HG03135 (cell line): ENCODE measurements around the gene IL4R.
"Not testable (repeated sequence)": the region's sequence is repeated elsewhere in the genome, so short reads cannot be mapped to it uniquely, and the experiment has no call there.

Experiments used
- ATAC-seq: cut with Tn5 transposase; IDR thresholded peaks from one replicate; pipeline ENCODE4 v1.9.1; 2021; ENCODE audit warnings: mild to moderate bottlenecking, moderate library complexity; ENCODE audit not compliant: unreplicated experiment

IL4R gene

DNA sequence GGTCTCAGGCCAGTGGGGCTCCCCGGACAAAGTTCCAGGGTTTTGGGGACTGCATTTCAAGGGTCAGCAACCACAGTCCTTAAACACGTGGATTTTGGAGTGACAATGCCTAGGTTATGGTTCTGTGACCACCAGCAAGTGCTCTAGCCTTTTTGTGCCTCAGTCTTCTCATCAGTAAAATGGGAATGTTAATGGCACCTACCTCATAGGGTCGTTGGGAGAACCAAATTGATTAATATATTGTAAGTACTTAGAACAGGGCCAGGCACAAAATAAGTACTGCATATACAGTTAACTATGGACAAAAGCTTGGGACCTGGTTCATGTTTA lies 13.8 kb downstream of the IL4R start:
- no peak for ATAC-seq

DNA sequence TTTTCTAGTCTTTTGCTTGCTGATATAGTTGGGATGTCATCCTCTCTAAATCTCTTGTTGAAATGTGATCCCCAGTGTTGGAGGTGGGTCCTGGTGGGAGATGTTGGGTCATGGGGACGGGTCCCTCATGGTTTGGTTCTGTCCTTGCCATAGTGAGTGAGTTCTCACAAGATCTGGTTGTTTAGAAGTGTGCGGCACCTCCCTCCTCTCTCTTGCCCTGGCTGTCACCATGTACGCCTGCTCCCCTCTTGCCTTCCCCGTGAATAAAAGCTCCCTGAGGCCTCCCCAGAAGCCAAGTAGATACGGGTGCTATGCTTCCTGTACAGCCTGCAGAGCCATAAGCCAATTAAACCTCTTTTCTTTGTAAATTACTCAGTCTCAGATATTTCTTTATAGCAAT lies 15.2 kb downstream of the IL4R start:
- ATAC-seq, result no peak

DNA sequence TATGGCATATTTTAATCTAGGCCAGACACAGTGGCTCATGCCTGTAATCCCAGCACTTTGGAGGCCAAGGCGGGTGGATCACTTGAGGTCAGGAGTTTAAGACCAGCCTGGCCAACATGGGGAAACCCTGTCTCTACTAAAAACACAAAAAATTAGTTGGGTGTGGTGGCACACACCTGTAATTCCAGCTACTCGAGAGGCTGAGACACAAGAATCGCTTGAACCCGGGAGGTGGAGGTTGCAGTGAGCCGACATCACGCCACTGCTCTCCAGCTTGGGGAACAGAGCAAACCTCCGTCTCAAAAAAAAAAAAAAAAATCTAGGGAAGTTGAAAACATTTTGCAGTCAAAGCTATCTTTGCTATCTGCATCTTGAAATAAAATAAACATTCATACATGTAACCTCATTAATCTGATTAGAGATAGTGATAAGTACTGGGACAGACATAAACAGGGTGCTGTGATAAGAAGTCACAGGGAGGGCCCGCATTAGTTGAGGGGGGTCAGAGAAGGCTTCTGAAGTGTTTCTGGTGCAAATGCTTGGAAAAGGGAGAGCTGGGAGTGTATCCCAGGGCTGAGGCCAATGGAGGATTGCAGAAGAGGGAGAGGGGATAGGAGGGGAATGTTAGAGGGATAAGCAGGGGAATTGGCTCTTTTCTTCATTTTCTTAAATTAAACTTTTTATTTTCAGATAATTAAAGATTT lies 15.8 kb downstream of the IL4R start:
- not testable (repeated sequence) for ATAC-seq

- no peak for ATAC-seq
Observed at GRCh38 chr16:27330542-27330941, 16.8 kb downstream of the IL4R start.

GRCh38 chr16:27332105-27332504 lies 18.3 kb downstream of the IL4R start:
- ATAC-seq, result no peak

DNA sequence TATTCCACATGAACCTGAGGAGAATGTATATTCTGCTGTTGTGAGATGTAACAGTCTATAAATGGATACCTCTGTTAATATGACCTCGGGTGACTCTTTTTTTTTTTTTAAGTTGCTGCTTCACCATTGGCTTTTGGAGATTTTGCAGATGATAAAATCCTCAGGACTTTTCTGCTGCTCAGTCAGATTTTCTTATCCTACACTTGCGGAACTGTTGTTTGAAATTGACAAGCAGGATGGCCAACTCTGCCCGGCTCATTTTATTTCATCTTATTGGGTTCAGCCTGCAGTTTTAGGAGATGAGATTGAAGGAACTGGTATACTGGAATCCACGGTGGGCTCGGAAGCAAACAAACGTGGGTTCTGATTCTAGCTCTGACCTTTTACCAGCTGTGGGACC lies 19.3 kb downstream of the IL4R start:
- ATAC-seq, result no peak

- ATAC-seq, result no peak
Observed at GRCh38 chr16:27333549-27333948, 19.8 kb downstream of the IL4R start.

DNA sequence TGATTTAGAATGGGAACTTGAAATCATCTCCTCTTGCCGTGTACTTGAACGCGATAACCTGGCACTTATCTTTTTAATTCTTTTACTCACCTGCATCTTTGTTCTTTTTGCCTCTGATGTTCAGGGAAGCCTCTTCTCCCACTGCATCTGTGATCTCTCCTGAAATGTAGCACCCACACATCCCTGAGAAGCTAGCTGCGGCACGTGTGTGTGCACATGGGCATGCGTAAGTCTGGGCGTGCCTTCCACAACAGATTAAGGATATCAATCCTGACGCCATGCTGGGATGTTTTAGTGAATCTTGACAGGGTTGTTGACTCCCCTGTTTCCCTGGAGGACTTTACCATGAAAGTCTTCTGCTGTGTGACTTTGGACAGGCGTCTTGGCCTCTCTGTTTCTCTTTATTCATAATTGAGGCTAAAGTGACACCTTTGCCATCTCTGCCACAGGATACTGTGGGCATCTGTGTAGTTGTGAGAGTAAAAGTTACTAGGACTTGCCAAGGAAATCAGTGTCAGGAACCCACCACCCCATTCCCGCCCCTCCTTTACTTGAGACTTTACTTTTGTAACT lies 20.5 kb downstream of the IL4R start:
- ATAC-seq, result no peak

DNA sequence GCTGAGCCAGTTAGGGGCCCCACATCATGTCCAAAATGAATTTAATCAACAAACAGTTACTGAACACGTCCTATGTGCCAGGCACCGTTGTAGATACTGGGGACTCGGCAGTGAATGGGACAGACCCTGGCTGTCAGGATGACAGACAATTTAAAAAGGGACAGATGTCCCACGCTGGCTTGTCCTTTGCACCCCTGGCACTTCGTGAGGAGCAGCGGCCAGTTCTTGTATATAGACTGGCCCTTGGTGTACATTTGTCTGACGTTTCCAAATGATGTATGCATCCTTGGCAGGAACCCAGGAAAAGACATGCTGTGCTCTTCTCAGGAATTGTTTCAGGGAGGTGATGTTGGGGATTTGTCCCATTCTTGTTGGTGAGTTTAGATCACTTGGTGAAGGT lies 21.1 kb downstream of the IL4R start:
- ATAC-seq, result no peak

DNA sequence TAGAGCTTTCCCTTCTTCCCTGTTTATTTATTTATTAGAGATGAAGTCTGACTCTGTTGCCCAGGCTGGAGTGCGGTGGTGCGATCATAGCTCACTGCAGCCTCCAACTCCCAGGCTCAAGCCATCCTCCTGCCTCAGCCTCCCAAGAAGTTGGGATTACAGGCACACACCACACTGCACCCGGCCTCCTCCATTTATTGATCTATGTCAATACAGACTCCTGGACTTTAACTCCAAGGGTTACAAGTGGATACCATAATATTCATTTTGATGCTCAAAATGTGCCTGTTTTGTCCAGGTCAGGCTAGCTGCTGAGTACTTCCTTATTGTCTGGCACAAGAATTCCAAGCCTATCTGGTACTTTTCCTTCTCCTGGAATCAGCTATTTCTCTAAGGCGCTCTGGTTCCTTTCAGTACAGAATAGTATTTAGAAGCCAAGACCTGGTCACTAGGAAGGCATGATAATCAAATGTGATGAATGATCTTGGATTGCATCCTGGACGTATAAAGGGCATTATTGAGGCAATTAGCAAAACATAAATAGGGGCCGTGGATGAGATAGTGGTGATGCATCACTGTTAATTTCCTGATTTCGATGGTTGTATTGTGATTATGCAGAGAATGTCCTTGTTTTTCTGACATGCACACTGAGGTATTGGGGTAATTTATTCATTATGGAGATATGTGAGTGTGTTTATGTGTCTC lies 21.7 kb downstream of the IL4R start:
- ATAC-seq, result no peak

GRCh38 chr16:27337024-27337423 lies 23.2 kb downstream of the IL4R start:
- ATAC-seq, result no peak

- ATAC-seq, result no peak
Observed at GRCh38 chr16:27339180-27339579, 25.4 kb downstream of the IL4R start.

DNA sequence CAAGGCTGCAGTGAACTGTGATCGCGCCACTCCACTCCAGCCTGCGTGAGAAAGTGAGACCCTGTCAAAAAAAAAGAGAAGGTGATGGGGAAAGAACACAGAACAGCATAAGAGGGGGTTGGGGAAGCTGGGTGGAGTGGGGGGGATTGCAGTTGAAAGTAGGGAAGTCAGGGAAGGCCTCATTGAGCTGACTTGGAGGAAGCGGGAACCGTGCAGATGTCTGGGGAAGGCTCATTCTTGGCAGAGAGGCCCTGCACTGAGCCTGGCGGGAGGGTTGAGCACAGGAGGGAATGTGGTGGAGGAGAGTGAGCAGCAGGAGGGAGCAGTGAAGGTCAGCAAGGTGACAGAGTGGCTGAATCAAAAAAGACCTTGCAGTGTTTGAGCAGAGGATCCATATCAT lies 26.9 kb downstream of the IL4R start:
- no peak for ATAC-seq

GRCh38 chr16:27341549-27341948 lies 27.8 kb downstream of the IL4R start:
- ATAC-seq, result no peak

GRCh38 chr16:27341971-27342370 lies 28.2 kb downstream of the IL4R start:
- no peak for ATAC-seq

DNA sequence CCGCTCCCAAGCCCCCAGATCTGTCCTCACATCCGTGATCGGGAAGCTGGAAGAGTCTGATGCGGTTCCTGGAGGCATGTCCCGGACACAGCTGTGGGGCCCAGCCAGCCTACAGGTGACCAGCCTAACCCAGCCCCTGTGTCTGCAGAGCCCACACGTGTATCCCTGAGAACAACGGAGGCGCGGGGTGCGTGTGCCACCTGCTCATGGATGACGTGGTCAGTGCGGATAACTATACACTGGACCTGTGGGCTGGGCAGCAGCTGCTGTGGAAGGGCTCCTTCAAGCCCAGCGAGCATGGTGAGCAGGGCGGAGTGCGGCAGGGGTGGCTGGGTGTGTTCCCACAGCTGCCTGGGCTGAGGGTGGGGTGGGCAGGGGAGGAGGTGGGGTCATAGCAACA lies 30.9 kb downstream of the IL4R start:
- no peak for ATAC-seq

GRCh38 chr16:27345201-27345600 lies 31.4 kb downstream of the IL4R start:
- no peak for ATAC-seq

- no peak for ATAC-seq
Observed at GRCh38 chr16:27346819-27347218, 33.0 kb downstream of the IL4R start.

GRCh38 chr16:27347930-27348685 lies 34.3 kb downstream of the IL4R start:
- no peak for ATAC-seq

- ATAC-seq, result no peak
Observed at GRCh38 chr16:27349276-27349675, 35.5 kb downstream of the IL4R start.

- no peak for ATAC-seq
Observed at GRCh38 chr16:27350006-27350405, 36.2 kb downstream of the IL4R start.

GRCh38 chr16:27351989-27352388 lies 38.2 kb downstream of the IL4R start:
- ATAC-seq, result no peak
